Right cardiac atrium (tissue), 5 donors: Measurements from ENCODE around the gene JADE3. TPM values are rescaled to one million over a fixed set of nuclear protein-coding genes. Genes with fewer than 3 reads are reported as not detected.
"Not testable (repeated sequence)": the region's sequence is repeated elsewhere in the genome, so short reads cannot be mapped to it uniquely, and the experiment has no call there.

Source experiments
- ATAC-seq, 2 donors: fragments of 200-7000 bp; cut with Tn5 transposase; one replicate each; pipeline versions ENCODE4 v1.8.0 to v1.9.1; 2020; ENCODE audit warnings: moderate library complexity in 2 of 2, mild to moderate bottlenecking in 1 of 2
- DNase-seq, 3 donors: peaks; one replicate each; pipeline ENCODE4 v3.0.0-alpha.2; 2020
- H3K27ac ChIP-seq: one replicate; pipeline ENCODE4 v1.5.1; 2013; ENCODE audit warnings: mild to moderate bottlenecking, low read length, control low read depth, moderate library complexity
- H3K27me3 ChIP-seq: one replicate; pipeline ENCODE4 v1.6.1; 2013; ENCODE audit not compliant: control insufficient read depth, insufficient read depth
- H3K4me1 ChIP-seq: one replicate; pipeline ENCODE4 v1.6.1; 2013; ENCODE audit warnings: low read length; ENCODE audit not compliant: control insufficient read depth, insufficient read depth
- H3K4me3 ChIP-seq: one replicate; pipeline ENCODE4 v1.5.1; 2013; ENCODE audit warnings: low read length, control low read depth
- H3K9me3 ChIP-seq: one replicate; pipeline ENCODE4 v1.6.1; 2013; ENCODE audit warnings: low read length; ENCODE audit not compliant: control insufficient read depth
- WGBS: extraction: QIAGEN DNeasy Blood & Tissue Kit; methylation state at CpG from one replicate; pipeline ENCODE4 v1.1.7; 2013; 5-methylcytosine and 5-hydroxymethylcytosine counted together
- intact Hi-C, 4 donors: fragments of 100-400 bp; cut with DNase I; formaldehyde crosslinking; loops; one replicate each; pipeline versions ENCODE4 v1.11.0 to v1.14.0; 2022 to 2023
- polyA plus RNA-seq: library from polyadenylated mRNA; stranded (reverse); fragments of 200-250 nt; gene quantifications from one replicate; pipeline ENCODE4 v1.2.3, GENCODE V29; 2013
- total RNA-seq, 4 donors: library from RNA; stranded (reverse); fragmentation: NEBNext Ultra II Directional; extraction: Animal tissue kit (Norgen Biotek cat#: 25700); gene quantifications; one replicate each; pipeline ENCODE4 v1.2.1, GENCODE V29; 2021
- donor health status: healthy with polysubstance abuse.
- donor health status: DM: no; HTN: yes; CAD: no.
- donor health status: DM: no; HTN: no; CAD: no.
- donor health status: DM: no; HTN: yes; CAD: no; lungs with severe emphysema.
- donor health status: DM: yes; HTN: yes; CAD: no.

The JADE3 gene
- total and polyA plus RNA-seq, 5 donors = 2.5 to 6.7 (median 6.3) TPM

GRCh38 chrX:46935295-46935694 is 23.1 kb downstream of the JADE3 start:
- intact Hi-C loops = no loop called here
- Histone ChIP-seq H3K4me1 (no peaks in the 10 kb centered on the region), H3K4me3 (no peak overlapping the region), H3K27me3 (no peaks in the 10 kb centered on the region), H3K9me3 (no peaks in the 10 kb centered on the region), H3K27ac (no peak overlapping the region)
- 85% methylated on average over 4 of the region's 4 CpGs for WGBS
- ATAC-seq = no peak
- no peak for DNase-seq

GRCh38 chrX:46938589-46938988 is 26.4 kb downstream of the JADE3 start:
- DNase-seq (no peak), ATAC-seq (no peak)
- Histone ChIP-seq H3K9me3 (no peaks in the 10 kb centered on the region), H3K27me3 (no peaks in the 10 kb centered on the region), H3K27ac (no peak overlapping the region), H3K4me3 (no peak overlapping the region), H3K4me1 (no peaks in the 10 kb centered on the region)
- WGBS = 95% methylated on average over 7 of the region's 7 CpGs
- intact Hi-C loops = no loop called here

GRCh38 chrX:46941341-46941740 is 29.1 kb downstream of the JADE3 start:
- ATAC-seq (no peak), DNase-seq (no peak)
- Histone ChIP-seq H3K4me1 (no peaks in the 10 kb centered on the region), H3K27me3 (no peaks in the 10 kb centered on the region), H3K9me3 (no peaks in the 10 kb centered on the region), H3K27ac (no peak overlapping the region), H3K4me3 (no peak overlapping the region)
- intact Hi-C loops = no loop called here

GRCh38 chrX:46953137-46953527 is 40.9 kb downstream of the JADE3 start:
- peak in 1 of 2 donors; percentile 18 for ATAC-seq
- Histone ChIP-seq H3K9me3 (no peaks in the 10 kb centered on the region), H3K4me1 (peaks cover 3% of the 10 kb centered on the region), H3K27me3 (no peaks in the 10 kb centered on the region), H3K4me3 (no peak overlapping the region), H3K27ac (no peak overlapping the region)
- intact Hi-C loops = no loop called here
- 50% methylated on average over 5 of the region's 5 CpGs for WGBS
- no peak for DNase-seq

DNA sequence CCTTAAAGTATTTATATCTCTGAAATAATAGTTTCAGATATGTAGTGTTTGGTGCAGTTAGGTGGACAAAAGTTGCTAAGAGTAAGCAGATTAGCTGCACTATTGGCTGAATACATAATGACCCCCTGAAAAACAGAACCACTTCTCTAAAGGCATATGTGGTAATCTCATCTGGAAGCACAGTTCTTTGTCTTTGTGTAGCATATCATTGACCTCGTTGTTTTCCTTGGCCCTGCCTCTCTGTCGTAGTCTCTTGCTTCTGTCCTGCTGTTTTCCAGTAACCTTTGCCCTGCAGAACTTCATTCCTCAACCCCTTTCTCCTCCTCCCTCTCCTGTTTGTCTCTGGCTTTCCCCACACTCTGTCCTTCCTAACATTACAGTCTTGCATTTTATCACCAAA is 41.4 kb downstream of the JADE3 start:
- intact Hi-C loops = no loop called here
- H3K4me1 ChIP-seq = peaks cover 3% of the 10 kb centered on the region
- H3K9me3 ChIP-seq = no peaks in the 10 kb centered on the region
- DNase-seq (no peak), ATAC-seq (peak; percentile 60 to 75)
- WGBS = 2% methylated on average over 2 of the region's 2 CpGs
- H3K4me3 ChIP-seq = no peak overlapping the region
- H3K27me3 ChIP-seq = no peaks in the 10 kb centered on the region
- peak overlapping the region; percentile 29 for H3K27ac ChIP-seq

DNA sequence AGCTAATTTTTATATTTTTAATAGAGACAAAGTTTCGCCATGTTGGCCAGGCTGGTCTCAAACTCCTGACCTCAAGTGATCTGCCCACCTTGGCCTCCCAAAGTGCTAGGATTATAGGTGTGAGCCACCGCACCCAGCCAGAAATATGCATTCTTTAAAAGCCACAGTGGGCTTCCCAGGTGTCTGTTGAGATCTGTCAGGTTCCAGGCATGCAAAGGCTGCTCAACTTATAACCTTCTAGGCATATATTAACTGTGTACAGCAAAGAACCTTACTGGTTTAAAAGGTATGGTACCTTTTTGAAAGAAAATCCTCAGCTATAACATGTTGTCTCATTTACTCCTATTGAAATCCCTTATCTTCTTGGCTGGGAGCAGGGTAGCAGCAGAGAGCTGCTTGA is 42.5 kb downstream of the JADE3 start:
- Histone ChIP-seq H3K27me3 (no peaks in the 10 kb centered on the region), H3K4me1 (peaks cover 4% of the 10 kb centered on the region), H3K27ac (no peak overlapping the region), H3K4me3 (no peak overlapping the region), H3K9me3 (no peaks in the 10 kb centered on the region)
- 92% methylated on average over 2 of the region's 2 CpGs for WGBS
- ATAC-seq (no peak), DNase-seq (no peak)
- intact Hi-C loops = no loop called here

DNA sequence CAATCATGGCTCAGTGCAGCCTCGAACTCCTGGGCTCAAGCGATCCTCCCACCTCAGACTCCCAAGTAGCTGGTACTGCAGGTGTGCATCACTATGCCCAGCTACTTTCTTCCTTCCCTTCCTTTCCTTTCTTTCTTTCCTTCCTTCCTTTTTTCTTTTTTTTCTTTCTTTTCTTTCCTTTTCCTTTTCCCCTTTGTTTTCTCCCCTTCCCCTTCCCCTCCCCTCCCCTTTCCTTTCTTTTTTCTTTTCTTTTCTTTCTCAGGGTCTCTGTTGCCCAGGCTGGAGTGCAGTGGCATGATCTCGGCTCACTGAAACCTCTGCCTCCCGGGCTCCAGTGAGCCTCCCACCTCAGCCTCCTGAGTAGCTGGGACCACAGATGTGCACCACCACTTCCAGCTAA is 44.4 kb downstream of the JADE3 start:
- H3K4me3 ChIP-seq, H3K27ac ChIP-seq, H3K27me3 ChIP-seq, ATAC-seq, H3K4me1 ChIP-seq, DNase-seq, intact Hi-C loops, H3K9me3 ChIP-seq: not testable (repeated sequence)
- 97% methylated on average over 4 of the region's 4 CpGs for WGBS

- 68% methylated on average over 3 of the region's 3 CpGs for WGBS
- DNase-seq = no peak
- Histone ChIP-seq H3K27me3 (no peaks in the 10 kb centered on the region), H3K27ac (no peak overlapping the region), H3K4me1 (peaks cover 4% of the 10 kb centered on the region), H3K4me3 (no peak overlapping the region), H3K9me3 (no peaks in the 10 kb centered on the region)
- intact Hi-C loops = no loop called here
- ATAC-seq = no peak
Observed at GRCh38 chrX:46957297-46957696, 45.1 kb downstream of the JADE3 start.

DNA sequence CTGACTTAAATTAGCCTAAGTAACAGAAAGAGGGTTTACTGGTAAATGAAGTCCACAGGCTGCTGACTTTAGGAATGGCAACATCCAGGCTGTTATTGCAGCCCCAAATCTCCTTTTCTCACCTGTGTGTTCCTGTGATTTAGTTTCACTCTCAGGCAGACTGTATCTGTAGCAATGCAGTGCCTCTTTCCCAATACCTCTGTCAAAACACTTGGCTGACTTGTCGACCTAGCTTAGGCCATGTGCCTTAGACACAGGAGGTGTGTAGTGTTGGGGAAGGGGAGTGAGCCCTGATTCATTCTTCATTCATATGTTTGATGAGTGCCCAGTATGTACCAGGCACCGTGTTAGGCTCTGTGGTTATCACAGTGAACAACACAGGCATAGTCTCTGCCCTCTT is 46.9 kb downstream of the JADE3 start:
- H3K27me3 ChIP-seq = no peaks in the 10 kb centered on the region
- DNase-seq (no peak), ATAC-seq (no peak)
- intact Hi-C loops = no loop called here
- H3K4me3 ChIP-seq = no peak overlapping the region
- WGBS = 55% methylated on average over 2 of the region's 2 CpGs
- no peaks in the 10 kb centered on the region for H3K9me3 ChIP-seq
- H3K4me1 ChIP-seq = peaks cover 1% of the 10 kb centered on the region
- H3K27ac ChIP-seq = no peak overlapping the region

GRCh38 chrX:46959985-46960700 is 47.9 kb downstream of the JADE3 start:
- intact Hi-C loops = no loop called here
- H3K27ac ChIP-seq = no peak overlapping the region
- ATAC-seq (no peak), DNase-seq (no peak)
- no peaks in the 10 kb centered on the region for H3K27me3 ChIP-seq
- H3K4me3 ChIP-seq = no peak overlapping the region
- H3K4me1 ChIP-seq = peaks cover 1% of the 10 kb centered on the region
- no peaks in the 10 kb centered on the region for H3K9me3 ChIP-seq
- 76% methylated on average over 3 of the region's 3 CpGs for WGBS

DNA sequence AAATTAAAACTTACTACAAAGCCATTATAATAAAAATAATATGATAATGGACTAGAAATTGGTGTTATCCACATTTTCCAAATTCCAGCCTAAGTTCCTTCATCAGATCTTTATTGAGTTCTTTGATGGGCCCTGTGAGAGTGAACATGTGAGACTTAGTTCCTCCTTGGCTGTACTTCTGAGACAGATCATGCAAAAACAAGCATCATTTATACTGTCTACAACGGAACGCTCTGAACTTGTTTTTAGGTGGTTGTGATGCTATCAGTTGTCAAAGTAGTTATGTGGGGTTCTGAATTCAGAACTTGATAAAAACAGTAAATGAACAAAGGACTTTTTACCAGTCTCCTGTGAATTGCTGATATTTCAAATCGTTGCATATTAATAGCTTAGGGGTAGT is 48.9 kb downstream of the JADE3 start:
- no peak for ATAC-seq
- Histone ChIP-seq H3K9me3 (no peaks in the 10 kb centered on the region), H3K27me3 (no peaks in the 10 kb centered on the region), H3K27ac (no peak overlapping the region), H3K4me1 (peaks cover 1% of the 10 kb centered on the region), H3K4me3 (no peak overlapping the region)
- no peak for DNase-seq
- intact Hi-C loops = no loop called here
- 42% methylated on average over 3 of the region's 3 CpGs for WGBS
